KMS-11 (cell line): Measurements from ENCODE around the gene NYNRIN.
A peak's percentile ranks its signal among the peaks of the same experiment; 100 is the strongest.

ENCODE experiments used
- H2AFZ ChIP-seq: fragments of 200-600 bp; sonication (generic); 2 replicates; pipeline ENCODE4 v1.6.1; 2016; ENCODE audit warnings: antibody characterized with exemption, mixed run types, low read depth
- H3K27ac ChIP-seq: fragments of 200-600 bp; sonication (generic); 2 replicates; pipeline ENCODE4 v1.6.1; 2016; ENCODE audit warnings: mild to moderate bottlenecking, mixed run types
- H3K27me3 ChIP-seq: fragments of 200-600 bp; sonication (generic); 2 replicates; pipeline ENCODE4 v1.6.1; 2017; ENCODE audit warnings: mild to moderate bottlenecking, low read depth, mixed run types, moderate library complexity; ENCODE audit not compliant: insufficient read depth
- H3K36me3 ChIP-seq: fragments of 200-600 bp; sonication (generic); 2 replicates; pipeline ENCODE4 v1.6.1; 2017; ENCODE audit warnings: mild to moderate bottlenecking, mixed run types; ENCODE audit not compliant: insufficient read depth
- H3K4me1 ChIP-seq: fragments of 200-600 bp; sonication (generic); 2 replicates; pipeline ENCODE4 v1.6.1; 2016; ENCODE audit warnings: mild to moderate bottlenecking, low read depth, mixed run types; ENCODE audit not compliant: poor library complexity, severe bottlenecking
- H3K4me2 ChIP-seq: fragments of 200-600 bp; sonication (generic); 2 replicates; pipeline ENCODE4 v1.7.0; 2016; ENCODE audit warnings: mild to moderate bottlenecking, mixed run types
- H3K4me3 ChIP-seq: fragments of 200-600 bp; sonication (generic); IDR thresholded peaks from 2 replicates; pipeline ENCODE4 v1.6.1; 2017; ENCODE audit warnings: low read depth, low read length, mixed read lengths; ENCODE audit not compliant: insufficient read depth
- H3K79me2 ChIP-seq: fragments of 200-600 bp; sonication (generic); 2 replicates; pipeline ENCODE4 v1.6.1; 2016; ENCODE audit warnings: low read depth, mixed run types; ENCODE audit not compliant: insufficient read depth
- H3K9ac ChIP-seq: fragments of 200-600 bp; sonication (generic); 2 replicates; pipeline ENCODE4 v1.6.1; 2016; ENCODE audit warnings: mild to moderate bottlenecking, mixed run types
- H4K20me1 ChIP-seq: fragments of 200-600 bp; sonication (generic); 2 replicates; pipeline ENCODE4 v1.6.1; 2016; ENCODE audit warnings: mild to moderate bottlenecking, mixed run types; ENCODE audit not compliant: insufficient read depth
- TF ChIP-seq, protein P1 (sequence below): fragments of 200-600 bp; sonication (generic); conservative IDR thresholded peaks from 2 replicates; pipeline ENCODE4 v1.6.1; 2017; ENCODE audit warnings: low read depth, mild to moderate bottlenecking, antibody characterized with exemption, low read length, moderate library complexity, mixed read lengths

Gene NYNRIN

DNA sequence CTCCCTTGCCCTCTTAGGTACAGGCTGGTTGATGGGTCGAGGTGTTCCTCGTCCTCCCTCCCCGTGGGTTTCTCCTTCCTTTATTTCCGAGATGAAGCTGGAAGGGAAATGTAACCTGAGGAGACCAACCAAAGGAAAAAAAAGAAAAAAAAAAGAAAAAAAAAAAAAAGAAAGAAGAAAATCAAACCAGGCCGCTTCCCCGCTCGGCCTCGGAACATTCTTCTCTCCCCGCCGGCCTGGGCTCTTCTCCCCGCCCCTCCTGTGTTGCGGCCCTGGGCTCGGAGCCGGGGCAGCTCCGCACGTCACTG lies 32.4 kb upstream of the NYNRIN start:
- H3K27me3 ChIP-seq, result no peaks in the 10 kb centered on the region
- H3K9ac ChIP-seq, result peak overlapping the region; percentile 35; the same call in 1 of the 2 replicates
- TF ChIP-seq, protein P1, sequence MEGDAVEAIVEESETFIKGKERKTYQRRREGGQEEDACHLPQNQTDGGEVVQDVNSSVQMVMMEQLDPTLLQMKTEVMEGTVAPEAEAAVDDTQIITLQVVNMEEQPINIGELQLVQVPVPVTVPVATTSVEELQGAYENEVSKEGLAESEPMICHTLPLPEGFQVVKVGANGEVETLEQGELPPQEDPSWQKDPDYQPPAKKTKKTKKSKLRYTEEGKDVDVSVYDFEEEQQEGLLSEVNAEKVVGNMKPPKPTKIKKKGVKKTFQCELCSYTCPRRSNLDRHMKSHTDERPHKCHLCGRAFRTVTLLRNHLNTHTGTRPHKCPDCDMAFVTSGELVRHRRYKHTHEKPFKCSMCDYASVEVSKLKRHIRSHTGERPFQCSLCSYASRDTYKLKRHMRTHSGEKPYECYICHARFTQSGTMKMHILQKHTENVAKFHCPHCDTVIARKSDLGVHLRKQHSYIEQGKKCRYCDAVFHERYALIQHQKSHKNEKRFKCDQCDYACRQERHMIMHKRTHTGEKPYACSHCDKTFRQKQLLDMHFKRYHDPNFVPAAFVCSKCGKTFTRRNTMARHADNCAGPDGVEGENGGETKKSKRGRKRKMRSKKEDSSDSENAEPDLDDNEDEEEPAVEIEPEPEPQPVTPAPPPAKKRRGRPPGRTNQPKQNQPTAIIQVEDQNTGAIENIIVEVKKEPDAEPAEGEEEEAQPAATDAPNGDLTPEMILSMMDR, result no peak
- H3K4me2 ChIP-seq, result peak overlapping the region; percentile 46
- no peaks in the 10 kb centered on the region for H3K79me2 ChIP-seq
- peaks cover 14% of the 10 kb centered on the region for H3K4me1 ChIP-seq
- no peak overlapping the region for H3K4me3 ChIP-seq
- H3K36me3 ChIP-seq, result no peaks in the 10 kb centered on the region
- no peaks in the 10 kb centered on the region for H4K20me1 ChIP-seq
- peak overlapping the region; percentile 64 for H3K27ac ChIP-seq
- H2AFZ ChIP-seq, result peak overlapping the region; percentile 88

DNA sequence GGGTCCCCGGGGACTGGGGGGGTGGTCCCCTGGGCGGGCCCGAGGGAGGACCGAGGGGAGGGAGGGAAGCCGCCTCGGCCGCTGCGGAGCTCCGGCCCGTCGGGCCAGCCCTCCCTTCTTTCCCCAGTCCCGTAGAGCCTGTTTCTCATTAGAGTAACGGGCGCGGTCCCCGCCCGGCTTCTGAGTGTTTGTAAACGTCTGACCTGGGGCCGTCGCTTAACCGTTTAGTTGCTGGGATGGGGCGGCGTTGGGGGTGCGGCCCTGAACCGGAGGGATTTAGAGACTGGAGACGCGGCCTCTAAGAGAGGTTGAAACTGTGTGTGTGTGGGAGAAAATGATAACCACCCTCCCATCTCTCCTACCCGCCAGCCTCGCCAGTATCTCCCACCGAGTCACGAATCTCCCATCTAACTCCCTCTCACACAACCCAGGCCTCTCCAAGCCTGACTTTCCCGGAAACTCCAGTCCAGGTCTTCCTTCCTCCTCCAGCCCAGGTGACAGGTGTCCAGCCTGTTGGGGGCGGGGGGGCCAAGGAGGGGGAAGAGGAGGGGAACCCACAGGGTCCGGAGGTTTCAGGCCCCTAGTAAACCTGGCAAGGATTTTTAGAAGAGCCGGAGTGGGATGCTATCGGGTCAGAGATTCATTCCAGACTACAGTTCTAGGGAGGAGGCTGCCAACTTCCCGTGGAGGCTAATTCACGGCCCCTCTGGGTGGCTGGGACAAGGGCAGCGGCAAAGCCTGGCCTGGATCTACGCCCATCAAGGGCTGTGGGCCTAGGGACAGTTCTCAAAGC lies 31.9 kb upstream of the NYNRIN start:
- TF ChIP-seq, protein P1, result no peak
- H3K79me2 ChIP-seq, result no peaks in the 10 kb centered on the region
- H3K4me2 ChIP-seq, result peak overlapping the region; percentile 46
- H3K4me1 ChIP-seq, result peaks cover 14% of the 10 kb centered on the region
- peak overlapping the region; percentile 88 for H2AFZ ChIP-seq
- H3K27me3 ChIP-seq, result no peaks in the 10 kb centered on the region
- H3K4me3 ChIP-seq, result no peak overlapping the region
- H3K36me3 ChIP-seq, result no peaks in the 10 kb centered on the region
- peak overlapping the region; percentile 64 for H3K27ac ChIP-seq
- H3K9ac ChIP-seq, result peak overlapping the region; percentile 35; the same call in 1 of the 2 replicates
- H4K20me1 ChIP-seq, result no peaks in the 10 kb centered on the region

DNA sequence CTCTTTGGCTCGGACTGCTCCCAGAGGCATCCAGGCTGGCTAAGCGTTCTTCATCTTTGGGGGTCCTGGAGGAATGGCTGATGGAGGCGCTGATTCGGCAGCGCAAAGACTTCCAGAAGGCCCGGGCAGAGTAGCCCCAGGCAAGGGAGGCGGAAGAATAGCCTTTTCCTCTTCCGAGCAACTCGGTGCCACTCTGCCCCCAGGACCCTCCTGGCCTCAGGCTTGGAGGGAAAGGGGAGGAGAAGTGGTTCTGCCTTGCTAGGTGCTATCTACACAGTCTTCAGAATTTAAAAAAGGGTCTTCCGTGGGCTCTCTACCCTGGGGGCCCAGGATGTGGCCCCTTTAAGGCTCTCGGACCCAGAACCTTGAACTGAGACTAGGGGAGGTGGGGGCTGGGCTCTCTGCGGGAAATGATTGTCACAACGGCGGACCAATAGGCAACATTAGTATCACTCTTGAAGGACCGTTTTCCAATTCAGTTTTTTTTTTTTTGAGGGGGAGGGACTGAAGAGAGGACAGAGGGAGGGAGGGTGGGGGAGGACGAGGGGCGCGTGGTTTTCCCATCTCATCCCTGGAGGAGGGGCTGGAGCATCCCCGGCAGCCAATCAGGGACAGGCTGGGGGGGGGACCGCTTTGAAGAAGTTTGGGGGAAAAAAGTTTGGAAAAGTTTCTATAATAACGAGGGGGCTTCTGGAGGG lies 31.1 kb upstream of the NYNRIN start, which contains the start of gene NFATC4:
NFATC4 (plus strand) TSS at position 671 of the 698 bp plus-strand sequence. CDS start 157 bp downstream, outside the sequence.
- peak within 1 kb of the TSS; percentile 37; the same call in 1 of the 2 replicates for H3K9ac ChIP-seq
- no peaks in the 10 kb centered on the region for H3K36me3 ChIP-seq
- peaks cover 14% of the 10 kb centered on the region for H3K4me1 ChIP-seq
- H3K27me3 ChIP-seq, result no peaks in the 10 kb centered on the region
- H4K20me1 ChIP-seq, result no peaks in the 10 kb centered on the region
- peak within 1 kb of the TSS; percentile 88 for H2AFZ ChIP-seq
- peak within 1 kb of the TSS; percentile 64 for H3K27ac ChIP-seq
- no peak within 1 kb of the TSS for H3K4me3 ChIP-seq
- TF ChIP-seq, protein P1, result no peak
- H3K4me2 ChIP-seq, result peak within 1 kb of the TSS; percentile 46
- H3K79me2 ChIP-seq, result no peaks in the 10 kb centered on the region

- Histone ChIP-seq H4K20me1 (no peaks in the 10 kb centered on the region), H3K36me3 (no peaks in the 10 kb centered on the region), H3K9ac (peak overlapping the region; percentile 37; the same call in 1 of the 2 replicates), H3K4me3 (no peak overlapping the region), H3K79me2 (no peaks in the 10 kb centered on the region), H2AFZ (peak overlapping the region; percentile 26; the same call in 1 of the 2 replicates), H3K4me1 (peaks cover 14% of the 10 kb centered on the region), H3K27me3 (no peaks in the 10 kb centered on the region), H3K4me2 (peak overlapping the region; percentile 30), H3K27ac (no peak overlapping the region)
- TF ChIP-seq, protein P1, result no peak
Observed at GRCh38 chr14:24368212-24368561, 30.6 kb upstream of the NYNRIN start.
